ENCODE results near the gene COBL.

Gene COBL

GRCh38 chr7:51045319-51046102 lies 271.1 kb downstream of the COBL start:
- peak; percentile 75 for DNase-seq (ENCODE audit: low read depth)
- TF ChIP-seq CTCF (IDR thresholded peaks at IDR 0.05; ENCODE audit: insufficient read depth, low read depth, low read length, missing control alignments) = no peak
- H3K4me3 ChIP-seq (ENCODE audit: low read length) = no peak overlapping the region

- DNase-seq (ENCODE audit: low read depth) = no peak
- no peak overlapping the region for H3K4me3 ChIP-seq (ENCODE audit: low read length)
- TF ChIP-seq CTCF (IDR thresholded peaks at IDR 0.05; ENCODE audit: insufficient read depth, low read depth, low read length, missing control alignments) = no peak
Measured at GRCh38 chr7:51043461-51043860, 273.1 kb downstream of the COBL start.

- TF ChIP-seq CTCF (IDR thresholded peaks at IDR 0.05; ENCODE audit: insufficient read depth, low read depth, low read length, missing control alignments) = no peak
- no peak overlapping the region for H3K4me3 ChIP-seq (ENCODE audit: low read length)
- no peak for DNase-seq (ENCODE audit: low read depth)
Measured at GRCh38 chr7:51040787-51041186, 275.8 kb downstream of the COBL start.

GRCh38 chr7:51038573-51038972 lies 278.0 kb downstream of the COBL start:
- H3K4me3 ChIP-seq (ENCODE audit: low read length) = no peak overlapping the region

GRCh38 chr7:51035716-51036115 lies 280.9 kb downstream of the COBL start:
- DNase-seq (ENCODE audit: low read depth) = no peak
- TF ChIP-seq CTCF (IDR thresholded peaks at IDR 0.05; ENCODE audit: insufficient read depth, low read depth, low read length, missing control alignments) = no peak

More at GRCh38 chr7:51038573-51038972, 278.0 kb downstream of the COBL start:
- DNase-seq (ENCODE audit: low read depth) = no peak
- TF ChIP-seq CTCF (IDR thresholded peaks at IDR 0.05; ENCODE audit: insufficient read depth, low read depth, low read length, missing control alignments) = no peak

GRCh38 chr7:51034521-51035264 lies 281.9 kb downstream of the COBL start:
- H3K4me3 ChIP-seq (ENCODE audit: low read length) = no peak overlapping the region
- DNase-seq (ENCODE audit: low read depth) = peak; percentile 4
- no peak for TF ChIP-seq CTCF (IDR thresholded peaks at IDR 0.05; ENCODE audit: insufficient read depth, low read depth, low read length, missing control alignments)

More at GRCh38 chr7:51035716-51036115, 280.9 kb downstream of the COBL start:
- no peak overlapping the region for H3K4me3 ChIP-seq (ENCODE audit: low read length)
